Natural killer cell (primary cell): ENCODE measurements around the gene P3H4. TPM values are rescaled to one million over a fixed set of nuclear protein-coding genes. Genes with fewer than 3 reads are reported as not detected.

Source experiments
- ATAC-seq, 3 donors: fragments of 150-1000 bp in 2 of 3; fragments of 200-7000 bp in 1 of 3; cut with Tn5 transposase; 1 replicate in 1 of 3; 2 replicates in 2 of 3; pipeline ENCODE4 v1.10.0; 2021; ENCODE audit warnings: mild to moderate bottlenecking in 2 of 3, moderate library complexity in 2 of 3
- DNase-seq, 2 donors: peaks; one replicate each; pipeline versions ENCODE4 v3.0.0 to v3.0.0-alpha.2; 2013 to 2021; ENCODE audit warnings: mixed read lengths in 1 of 2
- H3K27ac ChIP-seq: one replicate; pipeline ENCODE4 v1.5.1; 2013; ENCODE audit warnings: mild to moderate bottlenecking, low read length
- H3K27me3 ChIP-seq: one replicate; pipeline ENCODE4 v1.6.1; 2013; ENCODE audit warnings: low read length; ENCODE audit not compliant: control insufficient read depth, insufficient read depth
- H3K36me3 ChIP-seq: one replicate; pipeline ENCODE4 v1.6.1; 2013; ENCODE audit warnings: low read length; ENCODE audit not compliant: control insufficient read depth, insufficient read depth
- H3K4me1 ChIP-seq: one replicate; pipeline ENCODE4 v1.6.1; 2013; ENCODE audit warnings: low read length; ENCODE audit not compliant: control insufficient read depth, insufficient read depth
- H3K4me3 ChIP-seq: one replicate; pipeline ENCODE4 v1.5.1; 2013; ENCODE audit warnings: low read length
- H3K9me3 ChIP-seq: one replicate; pipeline ENCODE4 v1.6.1; 2013; ENCODE audit warnings: low read length; ENCODE audit not compliant: control insufficient read depth, insufficient read depth
- H3K27ac Mint-ChIP-seq, 2 donors: one replicate each; pipeline ENCODE4 v1.8.0; 2022; ENCODE audit warnings: mild to moderate bottlenecking in 2 of 2, mixed read lengths in 2 of 2, moderate library complexity in 1 of 2
- H3K27me3 Mint-ChIP-seq, 2 donors: one replicate each; pipeline ENCODE4 v1.8.0; 2022; ENCODE audit warnings: low read depth in 2 of 2, mixed read lengths in 2 of 2
- H3K36me3 Mint-ChIP-seq: one replicate; pipeline ENCODE4 v1.8.0; 2022; ENCODE audit warnings: mixed read lengths
- H3K4me1 Mint-ChIP-seq, 2 donors: one replicate each; pipeline ENCODE4 v1.8.0; 2022; ENCODE audit warnings: mixed read lengths in 2 of 2
- H3K4me3 Mint-ChIP-seq: one replicate; pipeline ENCODE4 v1.8.0; 2022; ENCODE audit warnings: mild to moderate bottlenecking, moderate library complexity, mixed read lengths
- H3K9me3 Mint-ChIP-seq, 2 donors: one replicate each; pipeline ENCODE4 v1.8.0; 2022; ENCODE audit warnings: mixed read lengths in 2 of 2
- CTCF ChIP-seq: fragments of 200-600 bp; IDR thresholded peaks from one replicate; pipeline ENCODE4 v1.8.0; 2022; ENCODE audit warnings: antibody characterized with exemption
- WGBS: methylation state at CpG from one replicate; pipeline ENCODE4 v1.1.7; 2013; ENCODE audit warnings: missing lambda C conversion rate; ENCODE audit not compliant: insufficient coverage; 5-methylcytosine and 5-hydroxymethylcytosine counted together
- intact Hi-C: fragments of 100-400 bp; cut with micrococcal nuclease; formaldehyde crosslinking; loops from one replicate; pipeline ENCODE4 v1.14.2; 2022
- total RNA-seq, 4 donors: library from RNA; stranded (reverse); fragments of 120-200 nt in 1 of 4; gene quantifications; one replicate each; pipeline versions ENCODE4 v1.2.3 to v1.2.4, GENCODE V29; 2013 to 2022

P3H4 gene
- total RNA-seq, 3 donors from 2014 or later (not counting 1 experiment from before 2014, with no cell fraction given): 6.9 to 8.9 (median 7.5) TPM

GRCh38 chr17:41773731-41774193, 38.0 kb downstream of the P3H4 start:
- TF ChIP-seq CTCF: no peak
- intact Hi-C loops: no loop called here
- Mint-ChIP-seq H3K9me3 (no peaks in the 10 kb centered on the region), H3K4me3 (no peak overlapping the region), H3K27ac (no peak overlapping the region), H3K36me3 (no peaks in the 10 kb centered on the region), H3K27me3 (no peaks in the 10 kb centered on the region), H3K4me1 (no peaks in the 10 kb centered on the region)
- H3K36me3 ChIP-seq: no peaks in the 10 kb centered on the region
- H3K9me3 ChIP-seq: no peaks in the 10 kb centered on the region
- no peak for DNase-seq
- no peaks in the 10 kb centered on the region for H3K27me3 ChIP-seq
- 76% methylated on average over 6 of the region's 8 CpGs for WGBS
- H3K4me3 ChIP-seq: no peak overlapping the region
- no peak for ATAC-seq
- H3K27ac ChIP-seq: no peak overlapping the region
- H3K4me1 ChIP-seq: no peaks in the 10 kb centered on the region

- no peaks in the 10 kb centered on the region for H3K27me3 Mint-ChIP-seq
- Histone ChIP-seq H3K27ac (no peak overlapping the region), H3K4me1 (no peaks in the 10 kb centered on the region), H3K36me3 (no peaks in the 10 kb centered on the region), H3K4me3 (no peak overlapping the region), H3K27me3 (no peaks in the 10 kb centered on the region), H3K9me3 (no peaks in the 10 kb centered on the region)
- 84% methylated on average over 12 of the region's 12 CpGs for WGBS
- DNase-seq (no peak), ATAC-seq (no peak)
- no peaks in the 10 kb centered on the region for H3K9me3 Mint-ChIP-seq
- H3K36me3 Mint-ChIP-seq: no peaks in the 10 kb centered on the region
- no peak for TF ChIP-seq CTCF
- H3K27ac Mint-ChIP-seq: no peak overlapping the region
- intact Hi-C loops: no loop called here
- H3K4me1 Mint-ChIP-seq: no peaks in the 10 kb centered on the region
- no peak overlapping the region for H3K4me3 Mint-ChIP-seq
Observed at GRCh38 chr17:41773190-41773588, 38.6 kb downstream of the P3H4 start.

- H3K27me3 ChIP-seq: no peaks in the 10 kb centered on the region
- no peaks in the 10 kb centered on the region for H3K4me1 Mint-ChIP-seq
- no peaks in the 10 kb centered on the region for H3K27me3 Mint-ChIP-seq
- no peak overlapping the region for H3K27ac ChIP-seq
- no peaks in the 10 kb centered on the region for H3K9me3 Mint-ChIP-seq
- WGBS: 89% methylated on average over 19 of the region's 19 CpGs
- H3K4me3 ChIP-seq: no peak overlapping the region
- H3K27ac Mint-ChIP-seq: no peak overlapping the region
- no peaks in the 10 kb centered on the region for H3K9me3 ChIP-seq
- H3K36me3 ChIP-seq: no peaks in the 10 kb centered on the region
- DNase-seq: no peak
- no peak for TF ChIP-seq CTCF
- H3K4me3 Mint-ChIP-seq: no peak overlapping the region
- H3K4me1 ChIP-seq: no peaks in the 10 kb centered on the region
- H3K36me3 Mint-ChIP-seq: no peaks in the 10 kb centered on the region
- ATAC-seq: no peak
- intact Hi-C loops: no loop called here
Observed at GRCh38 chr17:41772586-41773189, 39.1 kb downstream of the P3H4 start.

GRCh38 chr17:41772218-41772585, 39.5 kb downstream of the P3H4 start:
- no peaks in the 10 kb centered on the region for H3K9me3 Mint-ChIP-seq
- H3K4me3 ChIP-seq: no peak overlapping the region
- no peak for ATAC-seq
- H3K27me3 ChIP-seq: no peaks in the 10 kb centered on the region
- no peak overlapping the region for H3K4me3 Mint-ChIP-seq
- TF ChIP-seq CTCF: no peak
- H3K27me3 Mint-ChIP-seq: no peaks in the 10 kb centered on the region
- no peaks in the 10 kb centered on the region for H3K36me3 ChIP-seq
- no peaks in the 10 kb centered on the region for H3K4me1 Mint-ChIP-seq
- no peaks in the 10 kb centered on the region for H3K9me3 ChIP-seq
- intact Hi-C loops: no loop called here
- H3K27ac Mint-ChIP-seq: no peak overlapping the region
- 91% methylated on average over 4 of the region's 4 CpGs for WGBS
- DNase-seq: no peak
- no peaks in the 10 kb centered on the region for H3K4me1 ChIP-seq
- no peak overlapping the region for H3K27ac ChIP-seq
- no peaks in the 10 kb centered on the region for H3K36me3 Mint-ChIP-seq
